SK-N-SH (cell line): ENCODE data around the gene ISLR.

Experiments
- POLR2AphosphoS5 ChIP-seq: IDR thresholded peaks from 2 replicates; pipeline ENCODE4 v1.6.1; 2012; ENCODE audit warnings: low read depth, low read length
- SMC3 ChIP-seq: IDR thresholded peaks from 2 replicates; pipeline ENCODE4 v1.6.1; 2012; ENCODE audit warnings: low read depth, low read length, improper control_type of control experiment
- TF ChIP-seq, protein P1 (sequence below): fragments of 200-600 bp; sonication (generic); IDR thresholded peaks from 2 replicates; pipeline ENCODE4 v1.6.1; 2017; ENCODE audit warnings: antibody characterized with exemption, mild to moderate bottlenecking, moderate library complexity

- TF ChIP-seq, protein P1, sequence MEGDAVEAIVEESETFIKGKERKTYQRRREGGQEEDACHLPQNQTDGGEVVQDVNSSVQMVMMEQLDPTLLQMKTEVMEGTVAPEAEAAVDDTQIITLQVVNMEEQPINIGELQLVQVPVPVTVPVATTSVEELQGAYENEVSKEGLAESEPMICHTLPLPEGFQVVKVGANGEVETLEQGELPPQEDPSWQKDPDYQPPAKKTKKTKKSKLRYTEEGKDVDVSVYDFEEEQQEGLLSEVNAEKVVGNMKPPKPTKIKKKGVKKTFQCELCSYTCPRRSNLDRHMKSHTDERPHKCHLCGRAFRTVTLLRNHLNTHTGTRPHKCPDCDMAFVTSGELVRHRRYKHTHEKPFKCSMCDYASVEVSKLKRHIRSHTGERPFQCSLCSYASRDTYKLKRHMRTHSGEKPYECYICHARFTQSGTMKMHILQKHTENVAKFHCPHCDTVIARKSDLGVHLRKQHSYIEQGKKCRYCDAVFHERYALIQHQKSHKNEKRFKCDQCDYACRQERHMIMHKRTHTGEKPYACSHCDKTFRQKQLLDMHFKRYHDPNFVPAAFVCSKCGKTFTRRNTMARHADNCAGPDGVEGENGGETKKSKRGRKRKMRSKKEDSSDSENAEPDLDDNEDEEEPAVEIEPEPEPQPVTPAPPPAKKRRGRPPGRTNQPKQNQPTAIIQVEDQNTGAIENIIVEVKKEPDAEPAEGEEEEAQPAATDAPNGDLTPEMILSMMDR: no peak
- TF ChIP-seq POLR2AphosphoS5 (no peak), SMC3 (no peak)
Measured at GRCh38 chr15:74178326-74179100, 5.0 kb downstream of the ISLR start.
